SK-N-SH (cell line): ENCODE data around the gene MACO1.
"Not testable (repeated sequence)": the region's sequence is repeated elsewhere in the genome, so short reads cannot be mapped to it uniquely, and the experiment has no call there.

Experiments
- CTCF ChIP-seq: fragments of 200-600 bp; sonication (generic); IDR thresholded peaks from 2 replicates; pipeline ENCODE4 v1.6.1; 2017; ENCODE audit warnings: antibody characterized with exemption, mild to moderate bottlenecking, moderate library complexity
- EZH2phosphoT487 ChIP-seq: fragments of 200-600 bp; sonication (generic); IDR thresholded peaks from 2 replicates; pipeline ENCODE4 v1.6.1; 2017; ENCODE audit warnings: low read depth, mixed run types, mild to moderate bottlenecking, antibody characterized with exemption, moderate library complexity, borderline replicate concordance
- POLR2AphosphoS5 ChIP-seq: IDR thresholded peaks from 2 replicates; pipeline ENCODE4 v1.6.1; 2012; ENCODE audit warnings: low read depth, low read length
- REST ChIP-seq: IDR thresholded peaks from 2 replicates; pipeline ENCODE4 v1.6.1; 2012; ENCODE audit warnings: mild to moderate bottlenecking, low read depth, low read length, moderate library complexity
- YY1 ChIP-seq: IDR thresholded peaks from 2 replicates; pipeline ENCODE4 v1.4.0; 2012; ENCODE audit warnings: low read depth, mild to moderate bottlenecking

GRCh38 chr1:25383875-25384274, 46.8 kb upstream of the MACO1 start:
- TF ChIP-seq CTCF, EZH2phosphoT487, REST, YY1, POLR2AphosphoS5: not testable (repeated sequence)
